ENCODE results near the gene VPS37B. TPM values are rescaled to one million over a fixed set of nuclear protein-coding genes. Genes with fewer than 3 reads are reported as not detected.

Gene VPS37B
- total and polyA plus RNA-seq, 2 of the 8 experiments (the other 6 are each of a cell fraction or from before 2014, with no cell fraction given), result 11.9 to 15.7 TPM

DNA sequence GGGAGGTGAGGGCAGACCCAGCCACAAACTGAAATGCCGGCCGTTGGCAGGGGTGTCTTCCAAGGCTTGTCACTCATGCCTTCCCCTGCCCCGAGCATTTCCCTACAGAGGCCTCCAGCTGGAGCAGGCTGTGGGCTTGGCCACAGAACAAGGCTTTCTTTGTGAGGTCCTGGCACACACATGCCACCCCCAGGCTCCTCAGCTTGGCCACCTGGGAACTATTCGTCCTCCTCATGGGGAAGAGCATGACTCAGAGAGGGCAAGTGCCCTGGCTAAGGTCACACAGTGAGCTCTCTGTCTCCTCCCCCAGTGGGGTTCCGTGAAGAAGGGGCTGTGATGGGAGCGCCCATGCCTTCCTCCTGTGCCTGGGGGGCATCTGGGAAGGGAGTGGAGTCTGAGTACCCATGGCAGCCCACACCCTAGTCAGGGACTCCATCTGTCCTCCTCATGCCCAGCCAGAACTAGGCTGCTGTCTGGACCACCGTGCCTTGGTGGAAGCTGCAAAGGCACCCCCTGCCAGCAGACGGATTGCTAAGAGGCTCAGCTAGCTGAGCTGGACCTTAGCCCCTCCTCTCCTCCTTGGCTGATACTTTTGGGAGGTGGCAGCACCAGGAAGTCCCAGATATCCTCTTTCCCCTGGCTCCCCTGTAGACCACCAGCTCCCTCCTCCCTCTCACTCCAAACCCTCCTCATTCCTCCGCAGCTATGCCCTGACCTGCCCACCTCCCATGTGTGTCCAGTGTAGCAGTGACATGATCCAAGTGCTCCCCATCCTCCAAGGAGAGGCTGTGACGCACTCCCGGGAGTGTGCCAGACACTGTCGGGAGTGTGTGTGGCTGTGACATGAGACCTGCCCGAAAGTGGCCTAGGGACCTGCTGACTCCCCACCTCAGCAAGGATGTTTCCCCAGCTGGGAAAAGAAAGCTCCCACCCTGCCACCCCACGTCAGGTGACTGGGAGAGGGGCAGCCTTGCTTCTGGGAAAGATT, 49.0 kb upstream of the VPS37B start (continued):
- TF ChIP-seq, protein P1, sequence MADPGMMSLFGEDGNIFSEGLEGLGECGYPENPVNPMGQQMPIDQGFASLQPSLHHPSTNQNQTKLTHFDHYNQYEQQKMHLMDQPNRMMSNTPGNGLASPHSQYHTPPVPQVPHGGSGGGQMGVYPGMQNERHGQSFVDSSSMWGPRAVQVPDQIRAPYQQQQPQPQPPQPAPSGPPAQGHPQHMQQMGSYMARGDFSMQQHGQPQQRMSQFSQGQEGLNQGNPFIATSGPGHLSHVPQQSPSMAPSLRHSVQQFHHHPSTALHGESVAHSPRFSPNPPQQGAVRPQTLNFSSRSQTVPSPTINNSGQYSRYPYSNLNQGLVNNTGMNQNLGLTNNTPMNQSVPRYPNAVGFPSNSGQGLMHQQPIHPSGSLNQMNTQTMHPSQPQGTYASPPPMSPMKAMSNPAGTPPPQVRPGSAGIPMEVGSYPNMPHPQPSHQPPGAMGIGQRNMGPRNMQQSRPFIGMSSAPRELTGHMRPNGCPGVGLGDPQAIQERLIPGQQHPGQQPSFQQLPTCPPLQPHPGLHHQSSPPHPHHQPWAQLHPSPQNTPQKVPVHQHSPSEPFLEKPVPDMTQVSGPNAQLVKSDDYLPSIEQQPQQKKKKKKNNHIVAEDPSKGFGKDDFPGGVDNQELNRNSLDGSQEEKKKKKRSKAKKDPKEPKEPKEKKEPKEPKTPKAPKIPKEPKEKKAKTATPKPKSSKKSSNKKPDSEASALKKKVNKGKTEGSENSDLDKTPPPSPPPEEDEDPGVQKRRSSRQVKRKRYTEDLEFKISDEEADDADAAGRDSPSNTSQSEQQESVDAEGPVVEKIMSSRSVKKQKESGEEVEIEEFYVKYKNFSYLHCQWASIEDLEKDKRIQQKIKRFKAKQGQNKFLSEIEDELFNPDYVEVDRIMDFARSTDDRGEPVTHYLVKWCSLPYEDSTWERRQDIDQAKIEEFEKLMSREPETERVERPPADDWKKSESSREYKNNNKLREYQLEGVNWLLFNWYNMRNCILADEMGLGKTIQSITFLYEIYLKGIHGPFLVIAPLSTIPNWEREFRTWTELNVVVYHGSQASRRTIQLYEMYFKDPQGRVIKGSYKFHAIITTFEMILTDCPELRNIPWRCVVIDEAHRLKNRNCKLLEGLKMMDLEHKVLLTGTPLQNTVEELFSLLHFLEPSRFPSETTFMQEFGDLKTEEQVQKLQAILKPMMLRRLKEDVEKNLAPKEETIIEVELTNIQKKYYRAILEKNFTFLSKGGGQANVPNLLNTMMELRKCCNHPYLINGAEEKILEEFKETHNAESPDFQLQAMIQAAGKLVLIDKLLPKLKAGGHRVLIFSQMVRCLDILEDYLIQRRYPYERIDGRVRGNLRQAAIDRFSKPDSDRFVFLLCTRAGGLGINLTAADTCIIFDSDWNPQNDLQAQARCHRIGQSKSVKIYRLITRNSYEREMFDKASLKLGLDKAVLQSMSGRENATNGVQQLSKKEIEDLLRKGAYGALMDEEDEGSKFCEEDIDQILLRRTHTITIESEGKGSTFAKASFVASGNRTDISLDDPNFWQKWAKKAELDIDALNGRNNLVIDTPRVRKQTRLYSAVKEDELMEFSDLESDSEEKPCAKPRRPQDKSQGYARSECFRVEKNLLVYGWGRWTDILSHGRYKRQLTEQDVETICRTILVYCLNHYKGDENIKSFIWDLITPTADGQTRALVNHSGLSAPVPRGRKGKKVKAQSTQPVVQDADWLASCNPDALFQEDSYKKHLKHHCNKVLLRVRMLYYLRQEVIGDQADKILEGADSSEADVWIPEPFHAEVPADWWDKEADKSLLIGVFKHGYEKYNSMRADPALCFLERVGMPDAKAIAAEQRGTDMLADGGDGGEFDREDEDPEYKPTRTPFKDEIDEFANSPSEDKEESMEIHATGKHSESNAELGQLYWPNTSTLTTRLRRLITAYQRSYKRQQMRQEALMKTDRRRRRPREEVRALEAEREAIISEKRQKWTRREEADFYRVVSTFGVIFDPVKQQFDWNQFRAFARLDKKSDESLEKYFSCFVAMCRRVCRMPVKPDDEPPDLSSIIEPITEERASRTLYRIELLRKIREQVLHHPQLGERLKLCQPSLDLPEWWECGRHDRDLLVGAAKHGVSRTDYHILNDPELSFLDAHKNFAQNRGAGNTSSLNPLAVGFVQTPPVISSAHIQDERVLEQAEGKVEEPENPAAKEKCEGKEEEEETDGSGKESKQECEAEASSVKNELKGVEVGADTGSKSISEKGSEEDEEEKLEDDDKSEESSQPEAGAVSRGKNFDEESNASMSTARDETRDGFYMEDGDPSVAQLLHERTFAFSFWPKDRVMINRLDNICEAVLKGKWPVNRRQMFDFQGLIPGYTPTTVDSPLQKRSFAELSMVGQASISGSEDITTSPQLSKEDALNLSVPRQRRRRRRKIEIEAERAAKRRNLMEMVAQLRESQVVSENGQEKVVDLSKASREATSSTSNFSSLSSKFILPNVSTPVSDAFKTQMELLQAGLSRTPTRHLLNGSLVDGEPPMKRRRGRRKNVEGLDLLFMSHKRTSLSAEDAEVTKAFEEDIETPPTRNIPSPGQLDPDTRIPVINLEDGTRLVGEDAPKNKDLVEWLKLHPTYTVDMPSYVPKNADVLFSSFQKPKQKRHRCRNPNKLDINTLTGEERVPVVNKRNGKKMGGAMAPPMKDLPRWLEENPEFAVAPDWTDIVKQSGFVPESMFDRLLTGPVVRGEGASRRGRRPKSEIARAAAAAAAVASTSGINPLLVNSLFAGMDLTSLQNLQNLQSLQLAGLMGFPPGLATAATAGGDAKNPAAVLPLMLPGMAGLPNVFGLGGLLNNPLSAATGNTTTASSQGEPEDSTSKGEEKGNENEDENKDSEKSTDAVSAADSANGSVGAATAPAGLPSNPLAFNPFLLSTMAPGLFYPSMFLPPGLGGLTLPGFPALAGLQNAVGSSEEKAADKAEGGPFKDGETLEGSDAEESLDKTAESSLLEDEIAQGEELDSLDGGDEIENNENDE (IDR thresholded peaks at IDR 0.05; ENCODE audit: insufficient replicate concordance, low read length), result no peak
- TF ChIP-seq SP4 (IDR thresholded peaks at IDR 0.05; ENCODE audit: low read length), result no peak

Measured in H1 (cell line).